IMR-90 (cell line): ENCODE data around the gene ANKRD45. TPM values are rescaled to one million over a fixed set of nuclear protein-coding genes. Genes with fewer than 3 reads are reported as not detected.

Experiments
- ATAC-seq: fragments of 200-7000 bp; cut with Tn5 transposase; 2 replicates; pipeline ENCODE4 v1.9.1; 2020; ENCODE audit warnings: low read depth, mild to moderate bottlenecking, moderate library complexity
- BruUV-seq: library from RNA; stranded (reverse); fragments of 400-500 nt; replicated peaks from 2 replicates; lab custom pipeline; 2021; lab: Mats Ljungman, UMichigan
- CTCF ChIA-PET: fragments of 300-600 bp; formaldehyde crosslinking; extraction: SDS; loops from one replicate; lab custom pipeline; 2021; ENCODE audit warnings: antibody characterized with exemption; lab: Yijun Ruan, JAX
- POLR2A ChIA-PET: fragments of 300-600 bp; sonication (Branson Sonifier 250); formaldehyde crosslinking; loops from one replicate; lab custom pipeline; 2022; ENCODE audit warnings: antibody characterized with exemption; ENCODE audit not compliant: unreplicated experiment; lab: Charles Lee
- DNase-seq: peaks from one replicate; pipeline ENCODE4 v3.0.0; 2013
- H2AFZ ChIP-seq: replicated peaks from 2 replicates; pipeline ENCODE3; 2013; ENCODE audit warnings: low read length, mild to moderate bottlenecking; ENCODE audit not compliant: poor library complexity
- H2AK5ac ChIP-seq: 2 replicates; pipeline ENCODE4 v1.6.1; 2013; ENCODE audit warnings: low read depth, low read length, inconsistent platforms
- H2AK9ac ChIP-seq: replicated peaks from 2 replicates; pipeline ENCODE3; 2013; ENCODE audit warnings: mild to moderate bottlenecking, low read depth, low read length, moderate library complexity; ENCODE audit not compliant: poor library complexity
- H2BK120ac ChIP-seq: 2 replicates; pipeline ENCODE4 v1.6.1; 2013; ENCODE audit warnings: low read depth, low read length, inconsistent platforms
- H2BK15ac ChIP-seq: 3 replicates; pipeline ENCODE4 v1.6.1; 2013; ENCODE audit warnings: low read depth, low read length, inconsistent platforms
- H2BK20ac ChIP-seq: 2 replicates; pipeline ENCODE4 v1.6.1; 2013; ENCODE audit warnings: low read depth, mild to moderate bottlenecking, inconsistent platforms, low read length, moderate library complexity
- H2BK5ac ChIP-seq: 2 replicates; pipeline ENCODE4 v1.6.1; 2013; ENCODE audit warnings: mild to moderate bottlenecking, low read depth, low read length, inconsistent platforms; ENCODE audit not compliant: poor library complexity, severe bottlenecking
- H3K14ac ChIP-seq: replicated peaks from 2 replicates; pipeline ENCODE4 v1.6.1; 2013; ENCODE audit warnings: low read depth, low read length, inconsistent platforms
- H3K18ac ChIP-seq: 2 replicates; pipeline ENCODE4 v1.6.1; 2013; ENCODE audit warnings: low read depth, low read length, control low read depth
- H3K23ac ChIP-seq: 2 replicates; pipeline ENCODE4 v1.6.1; 2013; ENCODE audit warnings: low read depth, low read length, inconsistent platforms
- H3K27ac ChIP-seq: 2 replicates; pipeline ENCODE4 v1.5.1; 2013; ENCODE audit warnings: mild to moderate bottlenecking, control low read depth, low read length; ENCODE audit not compliant: insufficient read depth
- H3K27me3 ChIP-seq: 2 replicates; pipeline ENCODE4 v1.6.1; 2013; ENCODE audit warnings: low read length; ENCODE audit not compliant: control insufficient read depth, insufficient read depth
- H3K36me3 ChIP-seq: 2 replicates; pipeline ENCODE4 v1.6.1; 2013; ENCODE audit warnings: low read length, mixed read lengths; ENCODE audit not compliant: control insufficient read depth, insufficient read depth
- H3K4ac ChIP-seq: 2 replicates; pipeline ENCODE4 v1.6.1; 2013; ENCODE audit warnings: low read depth, low read length, inconsistent platforms
- H3K4me1 ChIP-seq: 2 replicates; pipeline ENCODE4 v1.6.1; 2013; ENCODE audit warnings: low read length, mixed read lengths; ENCODE audit not compliant: control insufficient read depth, insufficient read depth
- H3K4me2 ChIP-seq: 2 replicates; pipeline ENCODE4 v1.6.1; 2013; ENCODE audit warnings: low read depth, mild to moderate bottlenecking, control low read depth, low read length, moderate library complexity
- H3K4me3 ChIP-seq: 2 replicates; pipeline ENCODE4 v1.5.1; 2013; ENCODE audit warnings: low read depth, mild to moderate bottlenecking, control low read depth, low read length, moderate library complexity; ENCODE audit not compliant: insufficient read depth
- H3K56ac ChIP-seq: 2 replicates; pipeline ENCODE4 v1.6.1; 2013; ENCODE audit warnings: low read length, inconsistent platforms; ENCODE audit not compliant: insufficient read depth; ENCODE audit errors: extremely low read depth
- H3K79me1 ChIP-seq, 2 experiments: 2 replicates each; pipeline ENCODE4 v1.6.1; 2013; ENCODE audit warnings: low read length in 2 of 2, inconsistent platforms in 1 of 2, low read depth in 1 of 2
- H3K9ac ChIP-seq: 2 replicates; pipeline ENCODE4 v1.6.1; 2013; ENCODE audit warnings: low read depth, low read length, control low read depth
- H3K9me1 ChIP-seq: 2 replicates; pipeline ENCODE4 v1.6.1; 2013; ENCODE audit warnings: low read length, inconsistent platforms; ENCODE audit not compliant: insufficient read depth
- H3K9me3 ChIP-seq: 2 replicates; pipeline ENCODE4 v1.6.1; 2013; ENCODE audit warnings: low read length; ENCODE audit not compliant: control insufficient read depth, insufficient read depth
- H4K20me1 ChIP-seq: 2 replicates; pipeline ENCODE4 v1.6.1; 2013; ENCODE audit warnings: low read length, inconsistent platforms; ENCODE audit not compliant: insufficient read depth
- H4K5ac ChIP-seq: 2 replicates; pipeline ENCODE4 v1.6.1; 2013; ENCODE audit warnings: mild to moderate bottlenecking, low read depth, low read length, control low read depth
- H4K8ac ChIP-seq, 2 experiments: 2 replicates each; pipeline ENCODE4 v1.6.1; 2013; ENCODE audit warnings: low read depth in 2 of 2, low read length in 2 of 2, control low read depth in 1 of 2, inconsistent platforms in 1 of 2
- H4K91ac ChIP-seq: 2 replicates; pipeline ENCODE4 v1.6.1; 2013; ENCODE audit warnings: low read depth, low read length, inconsistent platforms; ENCODE audit not compliant: insufficient read depth
- BHLHE40 ChIP-seq: fragments of 150-350 bp; IDR thresholded peaks from 2 replicates; pipeline ENCODE4 v1.6.1; 2016; ENCODE audit warnings: mild to moderate bottlenecking, low read depth, low read length
- MAZ ChIP-seq: IDR thresholded peaks from 2 replicates; pipeline ENCODE4 v1.6.1; 2012; ENCODE audit warnings: low read depth, mild to moderate bottlenecking, low read length, improper control_type of control experiment, moderate library complexity, borderline replicate concordance
- POLR2A ChIP-seq: IDR thresholded peaks from 2 replicates; pipeline ENCODE4 v1.6.1; 2012; ENCODE audit warnings: mild to moderate bottlenecking, low read depth, low read length
- RAD21 ChIP-seq: IDR thresholded peaks from 2 replicates; pipeline ENCODE4 v1.6.1; 2012; ENCODE audit warnings: low read length, improper control_type of control experiment
- SMC3 ChIP-seq: fragments of 150-350 bp; IDR thresholded peaks from 2 replicates; pipeline ENCODE4 v1.6.1; 2016; ENCODE audit warnings: low read depth, mild to moderate bottlenecking, antibody characterized with exemption, low read length, moderate library complexity
- WGBS, 2 experiments: methylation state at CpG; one replicate each; pipeline versions ENCODE4 v1.1.5 to v1.1.7; 2013; ENCODE audit warnings: missing lambda C conversion rate in 2 of 2; ENCODE audit not compliant: insufficient read length in 1 of 2; ENCODE audit errors: extremely low coverage in 2 of 2; 5-methylcytosine and 5-hydroxymethylcytosine counted together
- dilution Hi-C: fragments of 300-500 bp; cut with HindIII; formaldehyde crosslinking; loops from one replicate; pipeline ENCODE4 v1.14.3; 2018; ENCODE audit warnings: low sequenced_read_pairs; ENCODE audit not compliant: unreplicated experiment
- in situ Hi-C: fragments of 300-500 bp; cut with MboI; formaldehyde crosslinking; loops from 3 replicates; pipeline ENCODE4 v1.14.3; 2019; ENCODE audit warnings: low sequenced_read_pairs, inconsistent platforms, mixed read lengths
- intact Hi-C: fragments of 100-400 bp; cut with micrococcal nuclease; formaldehyde crosslinking; loops from 2 replicates; pipeline ENCODE4 v1.10.0; 2022
- polyA plus RNA-seq, 3 experiments: library from polyadenylated mRNA; depleted of rRNA; stranded (reverse); fragments of >200 nt; gene quantifications; 2 replicates each; pipeline ENCODE4 v1.2.3, GENCODE V29; 2012; ENCODE audit warnings: low replicate concordance in 1 of 3
- total RNA-seq: library from RNA; depleted of rRNA; stranded (reverse); fragments of >200 nt; gene quantifications from 2 replicates; pipeline ENCODE4 v1.2.3, GENCODE V29; 2012
- TF ChIP-seq, protein P1 (sequence below): conservative IDR thresholded peaks from 2 replicates; pipeline ENCODE4 v1.5.1; 2012; ENCODE audit warnings: mild to moderate bottlenecking, low read depth, low read length, improper control_type of control experiment
- TF ChIP-seq, protein P2 (sequence below): fragments of 150-350 bp; IDR thresholded peaks from 2 replicates; pipeline ENCODE4 v1.6.1; 2016; ENCODE audit warnings: low read depth, mild to moderate bottlenecking, low read length, moderate library complexity, borderline replicate concordance

The ANKRD45 gene
- total and polyA plus RNA-seq, 2 of the 4 experiments (the other 2 are of a cell fraction), result under 0.01 TPM; not detected in 1

DNA sequence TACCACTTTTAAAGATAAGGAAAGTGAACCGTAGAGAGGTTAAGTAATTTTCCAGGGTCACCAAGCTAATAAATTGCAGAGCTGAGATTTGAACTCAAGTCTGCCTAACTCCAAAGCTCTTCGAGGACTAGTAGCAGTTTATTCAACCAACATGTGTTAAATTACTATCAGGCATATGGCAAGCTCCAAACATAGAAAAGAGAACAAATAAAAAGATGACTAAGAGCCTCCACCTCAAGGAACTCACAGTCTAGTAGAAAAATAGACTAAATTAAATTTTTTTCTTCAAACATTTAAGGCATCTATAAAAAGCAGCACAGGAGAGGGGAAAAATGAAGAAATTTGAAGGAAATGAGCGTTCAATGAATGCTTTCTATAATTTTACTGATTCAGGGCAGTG lies 89.0 kb downstream of the ANKRD45 start:
- no TSS peak for BruUV-seq
- no peak overlapping the region for H2AK9ac ChIP-seq
- H3K23ac ChIP-seq, result no peak overlapping the region
- no peaks in the 10 kb centered on the region for H3K4me1 ChIP-seq
- H4K91ac ChIP-seq, result no peak overlapping the region
- H3K9me1 ChIP-seq, result no peaks in the 10 kb centered on the region
- no peak overlapping the region for H2AFZ ChIP-seq
- H3K9ac ChIP-seq, result no peak overlapping the region
- no peak overlapping the region for H4K8ac ChIP-seq
- no peak overlapping the region for H3K4me3 ChIP-seq
- H2BK5ac ChIP-seq, result no peak overlapping the region
- no peaks in the 10 kb centered on the region for H4K20me1 ChIP-seq
- no peaks in the 10 kb centered on the region for H3K9me3 ChIP-seq
- TF ChIP-seq MAZ (no peak), BHLHE40 (no peak), SMC3 (no peak), POLR2A (no peak), RAD21 (no peak)
- TF ChIP-seq, protein P1, sequence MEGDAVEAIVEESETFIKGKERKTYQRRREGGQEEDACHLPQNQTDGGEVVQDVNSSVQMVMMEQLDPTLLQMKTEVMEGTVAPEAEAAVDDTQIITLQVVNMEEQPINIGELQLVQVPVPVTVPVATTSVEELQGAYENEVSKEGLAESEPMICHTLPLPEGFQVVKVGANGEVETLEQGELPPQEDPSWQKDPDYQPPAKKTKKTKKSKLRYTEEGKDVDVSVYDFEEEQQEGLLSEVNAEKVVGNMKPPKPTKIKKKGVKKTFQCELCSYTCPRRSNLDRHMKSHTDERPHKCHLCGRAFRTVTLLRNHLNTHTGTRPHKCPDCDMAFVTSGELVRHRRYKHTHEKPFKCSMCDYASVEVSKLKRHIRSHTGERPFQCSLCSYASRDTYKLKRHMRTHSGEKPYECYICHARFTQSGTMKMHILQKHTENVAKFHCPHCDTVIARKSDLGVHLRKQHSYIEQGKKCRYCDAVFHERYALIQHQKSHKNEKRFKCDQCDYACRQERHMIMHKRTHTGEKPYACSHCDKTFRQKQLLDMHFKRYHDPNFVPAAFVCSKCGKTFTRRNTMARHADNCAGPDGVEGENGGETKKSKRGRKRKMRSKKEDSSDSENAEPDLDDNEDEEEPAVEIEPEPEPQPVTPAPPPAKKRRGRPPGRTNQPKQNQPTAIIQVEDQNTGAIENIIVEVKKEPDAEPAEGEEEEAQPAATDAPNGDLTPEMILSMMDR, result no peak
- TF ChIP-seq, protein P2, sequence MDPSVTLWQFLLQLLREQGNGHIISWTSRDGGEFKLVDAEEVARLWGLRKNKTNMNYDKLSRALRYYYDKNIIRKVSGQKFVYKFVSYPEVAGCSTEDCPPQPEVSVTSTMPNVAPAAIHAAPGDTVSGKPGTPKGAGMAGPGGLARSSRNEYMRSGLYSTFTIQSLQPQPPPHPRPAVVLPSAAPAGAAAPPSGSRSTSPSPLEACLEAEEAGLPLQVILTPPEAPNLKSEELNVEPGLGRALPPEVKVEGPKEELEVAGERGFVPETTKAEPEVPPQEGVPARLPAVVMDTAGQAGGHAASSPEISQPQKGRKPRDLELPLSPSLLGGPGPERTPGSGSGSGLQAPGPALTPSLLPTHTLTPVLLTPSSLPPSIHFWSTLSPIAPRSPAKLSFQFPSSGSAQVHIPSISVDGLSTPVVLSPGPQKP, result no peak
- H3K79me1 ChIP-seq, result no peaks in the 10 kb centered on the region
- no peak overlapping the region for H3K4ac ChIP-seq
- no peak overlapping the region for H2BK15ac ChIP-seq
- no peak overlapping the region for H2BK120ac ChIP-seq
- H2AK5ac ChIP-seq, result no peak overlapping the region
- no peak overlapping the region for H4K5ac ChIP-seq
- no peak overlapping the region for H3K27ac ChIP-seq
- H3K36me3 ChIP-seq, result no peaks in the 10 kb centered on the region
- H3K14ac ChIP-seq, result no peak overlapping the region
- ATAC-seq (no peak), DNase-seq (no peak)
- in situ Hi-C loops (no loop called here), intact Hi-C loops (no loop called here), dilution Hi-C loops (no loop called here)
- no peak overlapping the region for H3K56ac ChIP-seq
- H3K4me2 ChIP-seq, result no peak overlapping the region
- CTCF ChIA-PET, result interaction anchor here (1.2 kb wide), 1 partner anchor 18 kb away, joined by 4 read pairs; no protein-coding TSS in a partner anchor
- POLR2A ChIA-PET, result no interaction called here
- WGBS, 2 experiments, result 67% methylated on average over 1 of the region's 3 CpGs; no CpG with 5 or more reads in 1 of the 2 experiments
- H3K18ac ChIP-seq, result no peak overlapping the region
- H2BK20ac ChIP-seq, result no peak overlapping the region
- H3K27me3 ChIP-seq, result peaks cover 8% of the 10 kb centered on the region; the same call in 1 of the 2 replicates
